Caco-2 (cell line): ENCODE data around the gene PPP1R14B. TPM values are rescaled to one million over a fixed set of nuclear protein-coding genes. Genes with fewer than 3 reads are reported as not detected.

Experiments
- BruUV-seq: library from RNA; stranded (reverse); fragments of 400-500 nt; replicated peaks from 2 replicates; lab custom pipeline; 2021; lab: Mats Ljungman, UMichigan
- CTCF ChIA-PET: fragments of 300-600 bp; sonication (Branson Sonifier 250); formaldehyde crosslinking; loops from one replicate; lab custom pipeline; 2022; ENCODE audit warnings: antibody characterized with exemption; lab: Charles Lee
- POLR2A ChIA-PET: fragments of 300-600 bp; sonication (Branson Sonifier 250); formaldehyde crosslinking; loops from one replicate; lab custom pipeline; 2022; ENCODE audit warnings: antibody characterized with exemption; lab: Charles Lee
- DNase-seq, 2 experiments: peaks; one replicate each; pipeline versions ENCODE4 v3.0.0 to v3.0.0-alpha.2; 2020 to 2022
- H3K27me3 ChIP-seq: replicated peaks from 2 replicates; pipeline ENCODE4 v1.6.0; 2011; ENCODE audit warnings: low read length; ENCODE audit not compliant: control insufficient read depth, insufficient read depth
- H3K36me3 ChIP-seq: 2 replicates; pipeline ENCODE4 v1.5.1; 2011; ENCODE audit warnings: low read length; ENCODE audit not compliant: control insufficient read depth, insufficient read depth
- H3K4me1 ChIP-seq: fragments of 250-450 bp; sonication (Bioruptor Pico); 2 replicates; pipeline ENCODE4 v1.5.1; 2020; ENCODE audit warnings: mild to moderate bottlenecking
- H3K4me3 ChIP-seq: 2 replicates; pipeline ENCODE4 v1.5.1; 2011; ENCODE audit warnings: low read depth, mild to moderate bottlenecking, control low read depth, low read length
- H3K9me3 ChIP-seq: fragments of 250-450 bp; sonication (Bioruptor Pico); 2 replicates; pipeline ENCODE4 v1.5.1; 2020; ENCODE audit warnings: mild to moderate bottlenecking, moderate library complexity
- H3K27ac Mint-ChIP-seq: one replicate; pipeline ENCODE4 v1.8.0; 2022; ENCODE audit warnings: mixed read lengths; ENCODE audit not compliant: unreplicated experiment
- H3K27me3 Mint-ChIP-seq: one replicate; pipeline ENCODE4 v1.8.0; 2022; ENCODE audit warnings: mixed read lengths; ENCODE audit not compliant: insufficient read depth, unreplicated experiment
- H3K36me3 Mint-ChIP-seq: one replicate; pipeline ENCODE4 v1.8.0; 2022; ENCODE audit warnings: mild to moderate bottlenecking, mixed read lengths; ENCODE audit not compliant: insufficient read depth, unreplicated experiment
- H3K4me1 Mint-ChIP-seq: one replicate; pipeline ENCODE4 v1.8.0; 2022; ENCODE audit warnings: low read depth, mixed read lengths; ENCODE audit not compliant: unreplicated experiment
- H3K4me3 Mint-ChIP-seq: one replicate; pipeline ENCODE4 v1.8.0; 2022; ENCODE audit warnings: mild to moderate bottlenecking, moderate library complexity, mixed read lengths; ENCODE audit not compliant: unreplicated experiment
- H3K9me3 Mint-ChIP-seq: one replicate; pipeline ENCODE4 v1.8.0; 2022; ENCODE audit warnings: mixed read lengths; ENCODE audit not compliant: unreplicated experiment
- CTCF ChIP-seq, 2 experiments: fragments of 200-600 bp in 1 of 2; IDR thresholded peaks; 1 replicate in 1 of 2; 2 replicates in 1 of 2; pipeline versions ENCODE4 v1.5.1 to v1.8.0; 2011 to 2022; ENCODE audit warnings: antibody characterized with exemption in 1 of 2, control low read depth in 1 of 2, inconsistent platforms in 1 of 2, low read depth in 1 of 2, low read length in 1 of 2, mild to moderate bottlenecking in 1 of 2, moderate library complexity in 1 of 2; ENCODE audit not compliant: insufficient read depth in 1 of 2, severe bottlenecking in 1 of 2, unreplicated experiment in 1 of 2
- intact Hi-C: fragments of 100-400 bp; cut with micrococcal nuclease; formaldehyde crosslinking; loops from one replicate; pipeline ENCODE4 v1.10.0; 2022; ENCODE audit not compliant: unreplicated experiment
- total RNA-seq: library from RNA; stranded (reverse); gene quantifications from 2 replicates; pipeline ENCODE4 v1.2.3, GENCODE V29; 2022

The PPP1R14B gene
- total RNA-seq, 1 experiment from 2014 or later, result 162 TPM

DNA sequence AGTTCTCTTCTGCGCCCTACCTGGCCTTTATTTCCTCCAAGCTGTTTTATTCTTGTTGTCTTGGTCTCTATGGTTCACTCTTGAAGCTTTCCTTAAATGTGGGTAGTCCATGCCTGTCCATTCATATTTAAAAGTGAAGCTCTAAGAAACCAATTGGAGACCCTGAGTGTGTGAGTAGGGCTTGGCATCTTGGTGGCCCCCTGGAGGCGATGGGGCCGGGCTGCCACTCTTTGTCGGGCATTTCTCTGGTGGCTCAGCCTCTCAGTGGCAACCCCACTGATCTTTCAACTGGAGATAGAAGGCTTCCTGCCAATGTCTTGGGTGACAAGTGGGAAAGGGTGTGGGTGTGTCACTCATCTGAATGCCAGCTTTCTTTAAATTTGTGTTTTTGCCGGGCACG is 29.9 kb downstream of the PPP1R14B start:
- H3K4me1 Mint-ChIP-seq, result no peaks in the 10 kb centered on the region
- no peaks in the 10 kb centered on the region for H3K4me1 ChIP-seq
- no peak for DNase-seq
- H3K36me3 ChIP-seq, result no peaks in the 10 kb centered on the region; the same call in none of the 2 replicates
- BruUV-seq, result no TSS peak
- H3K9me3 Mint-ChIP-seq, result no peaks in the 10 kb centered on the region
- H3K27me3 ChIP-seq, result no peaks in the 10 kb centered on the region
- H3K27ac Mint-ChIP-seq, result no peak overlapping the region
- H3K9me3 ChIP-seq, result no peaks in the 10 kb centered on the region
- H3K27me3 Mint-ChIP-seq, result no peaks in the 10 kb centered on the region
- ChIA-PET POLR2A (no interaction called here), CTCF (interaction anchor here (0.6 to 0.7 kb wide), 2 partner anchors 36 to 88 kb away, joined by 3 to 5 read pairs; partner anchors contain the start of gene ESRRA)
- peaks cover 7% of the 10 kb centered on the region for H3K36me3 Mint-ChIP-seq
- intact Hi-C loops, result no loop called here
- no peak overlapping the region for H3K4me3 ChIP-seq
- H3K4me3 Mint-ChIP-seq, result no peak overlapping the region
- TF ChIP-seq CTCF (IDR thresholded peaks at IDR 0.05; ENCODE audit: insufficient read depth in 1 of 2, low read depth in 1 of 2, low read length in 1 of 2, severe bottlenecking in 1 of 2, unreplicated experiment in 1 of 2), result no peak

DNA sequence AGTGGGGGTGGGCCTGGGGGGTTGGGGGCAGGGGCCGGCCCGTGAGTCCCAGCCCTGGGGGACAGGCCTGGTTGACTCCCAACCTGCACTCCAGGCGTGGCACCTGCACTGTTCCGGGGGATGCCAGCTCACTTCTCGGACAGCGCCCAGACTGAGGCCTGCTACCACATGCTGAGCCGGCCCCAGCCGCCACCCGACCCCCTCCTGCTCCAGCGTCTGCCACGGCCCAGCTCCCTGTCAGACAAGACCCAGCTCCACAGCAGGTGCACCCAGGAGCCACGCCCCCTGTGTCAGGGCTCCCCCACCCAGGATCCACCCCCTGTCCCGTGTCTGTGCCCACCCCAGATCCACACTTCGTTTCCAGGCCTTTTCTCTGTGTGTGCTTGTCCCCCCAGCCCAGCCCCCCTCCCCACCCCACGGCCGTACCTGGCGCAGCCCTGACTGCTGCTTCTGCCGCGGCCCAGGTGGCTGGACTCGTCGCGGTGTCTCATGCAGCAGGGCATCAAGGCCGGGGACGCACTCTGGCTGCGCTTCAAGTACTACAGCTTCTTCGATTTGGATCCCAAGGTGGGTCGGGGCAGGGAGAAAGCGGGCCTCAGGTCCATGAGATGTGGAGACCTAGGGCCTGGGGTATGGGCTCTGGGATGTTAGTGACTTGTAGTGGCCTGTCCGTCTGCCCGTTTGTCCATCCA is 35.4 kb downstream of the PPP1R14B start:
- Mint-ChIP-seq H3K4me1 (no peaks in the 10 kb centered on the region), H3K27me3 (no peaks in the 10 kb centered on the region), H3K27ac (no peak overlapping the region), H3K36me3 (peaks cover 50% of the 10 kb centered on the region), H3K9me3 (no peaks in the 10 kb centered on the region), H3K4me3 (no peak overlapping the region)
- H3K27me3 ChIP-seq, result no peaks in the 10 kb centered on the region
- H3K9me3 ChIP-seq, result no peaks in the 10 kb centered on the region
- intact Hi-C loops, result no loop called here
- ChIA-PET CTCF (interaction anchor here (0.5 to 1.0 kb wide), 4 partner anchors 15 to 106 kb away, joined by 3 to 6 read pairs (median 3); partner anchors contain the start of genes PRDX5 and TRMT112), POLR2A (no interaction called here)
- no peaks in the 10 kb centered on the region; the same call in none of the 2 replicates for H3K36me3 ChIP-seq
- H3K4me1 ChIP-seq, result no peaks in the 10 kb centered on the region
- H3K4me3 ChIP-seq, result no peak overlapping the region
- BruUV-seq, result no TSS peak
- DNase-seq, result no peak
- TF ChIP-seq CTCF (IDR thresholded peaks at IDR 0.05; ENCODE audit: insufficient read depth in 1 of 2, low read depth in 1 of 2, low read length in 1 of 2, severe bottlenecking in 1 of 2, unreplicated experiment in 1 of 2), result no peak

DNA sequence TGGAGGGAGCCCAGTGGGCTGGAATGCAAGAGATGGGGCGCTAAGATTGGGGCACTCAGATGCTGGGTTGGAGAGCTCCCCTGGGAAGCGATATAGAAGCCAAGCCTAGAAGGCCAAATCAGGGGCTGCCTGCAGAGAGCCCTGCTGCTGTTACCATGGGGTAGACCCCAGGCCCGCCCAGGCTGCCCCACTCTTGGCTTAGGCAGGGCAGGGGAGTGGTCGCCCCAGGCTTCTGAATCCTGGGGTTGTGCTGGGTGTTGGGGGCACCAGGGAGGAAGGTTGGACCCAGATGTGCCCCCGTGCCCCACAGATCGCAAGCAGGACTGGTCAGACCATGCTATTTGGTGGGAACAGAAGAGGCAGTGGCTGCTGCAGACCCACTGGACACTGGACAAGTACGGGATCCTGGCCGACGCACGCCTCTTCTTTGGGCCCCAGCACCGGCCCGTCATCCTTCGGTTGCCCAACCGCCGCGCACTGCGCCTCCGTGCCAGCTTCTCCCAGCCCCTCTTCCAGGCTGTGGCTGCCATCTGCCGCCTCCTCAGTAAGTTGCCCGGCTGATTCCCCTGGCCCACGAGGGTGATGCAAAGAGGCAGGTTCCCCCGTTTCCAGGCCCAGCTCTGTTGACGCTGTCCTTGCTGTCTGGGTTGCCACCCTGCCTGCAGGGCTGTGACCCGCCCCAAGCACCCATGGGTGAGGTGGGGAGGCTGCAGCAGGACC is 36.3 kb downstream of the PPP1R14B start:
- Histone ChIP-seq H3K9me3 (no peaks in the 10 kb centered on the region), H3K4me3 (no peak overlapping the region), H3K27me3 (no peaks in the 10 kb centered on the region), H3K36me3 (no peaks in the 10 kb centered on the region; the same call in none of the 2 replicates), H3K4me1 (no peaks in the 10 kb centered on the region)
- H3K4me3 Mint-ChIP-seq, result no peak overlapping the region
- DNase-seq, result no peak
- BruUV-seq, result no TSS peak
- H3K36me3 Mint-ChIP-seq, result peaks cover 57% of the 10 kb centered on the region
- ChIA-PET POLR2A (no interaction called here), CTCF (interaction anchor here (0.5 to 1.0 kb wide), 3 partner anchors 20 to 107 kb away, joined by 3 read pairs; partner anchors contain the start of genes PRDX5 and TRMT112)
- intact Hi-C loops, result no loop called here
- no peaks in the 10 kb centered on the region for H3K9me3 Mint-ChIP-seq
- H3K27me3 Mint-ChIP-seq, result no peaks in the 10 kb centered on the region
- no peak for TF ChIP-seq CTCF (IDR thresholded peaks at IDR 0.05; ENCODE audit: insufficient read depth in 1 of 2, low read depth in 1 of 2, low read length in 1 of 2, severe bottlenecking in 1 of 2, unreplicated experiment in 1 of 2)
- no peaks in the 10 kb centered on the region for H3K4me1 Mint-ChIP-seq
- H3K27ac Mint-ChIP-seq, result no peak overlapping the region
